WTC11 (cell line): ENCODE results near the gene RPL9. TPM values are rescaled to one million over a fixed set of nuclear protein-coding genes. Genes with fewer than 3 reads are reported as not detected.

Experiments
- ATAC-seq: fragments of 200-7000 bp; cut with Tn5 transposase; 2 replicates; pipeline ENCODE4 v1.10.0; 2021; ENCODE audit warnings: mild to moderate bottlenecking, moderate library complexity
- CTCF ChIA-PET: fragments of 300-600 bp; sonication (Branson Sonifier 250); formaldehyde crosslinking; loops from one replicate; lab custom pipeline; 2021; ENCODE audit warnings: antibody characterized with exemption; lab: Charles Lee
- POLR2A ChIA-PET: fragments of 350-600 bp; sonication (Branson Sonifier 250); formaldehyde crosslinking; loops from one replicate; lab custom pipeline; 2021; ENCODE audit warnings: antibody characterized with exemption; lab: Charles Lee
- DNase-seq: peaks from one replicate; pipeline ENCODE4 v3.0.0; 2021; ENCODE audit warnings: low spot score
- H3K27ac Mint-ChIP-seq: 2 replicates; pipeline ENCODE4 v1.8.0; 2021; ENCODE audit warnings: mixed read lengths
- H3K27me3 Mint-ChIP-seq: 2 replicates; pipeline ENCODE4 v1.8.0; 2021; ENCODE audit warnings: low read depth, mild to moderate bottlenecking, moderate library complexity, mixed read lengths
- H3K36me3 Mint-ChIP-seq: 2 replicates; pipeline ENCODE4 v1.8.0; 2021; ENCODE audit warnings: mixed read lengths
- H3K4me1 Mint-ChIP-seq: 2 replicates; pipeline ENCODE4 v1.8.0; 2022; ENCODE audit warnings: mixed read lengths
- H3K4me3 Mint-ChIP-seq: 2 replicates; pipeline ENCODE4 v1.8.0; 2021; ENCODE audit warnings: mild to moderate bottlenecking, moderate library complexity, mixed read lengths
- H3K9me3 Mint-ChIP-seq: 2 replicates; pipeline ENCODE4 v1.8.0; 2021; ENCODE audit warnings: mixed read lengths
- ESRRA ChIP-seq: sonication (generic); formaldehyde crosslinking; IDR thresholded peaks from 2 replicates; pipeline ENCODE4 v1.8.1; 2022; ENCODE audit warnings: mild to moderate bottlenecking, missing genetic modification reagents, borderline replicate concordance
- GABPB1 ChIP-seq: sonication (generic); formaldehyde crosslinking; IDR thresholded peaks from 2 replicates; pipeline ENCODE4 v1.8.1; 2023; ENCODE audit warnings: mild to moderate bottlenecking, missing genetic modification reagents
- KAT7 ChIP-seq: sonication (generic); formaldehyde crosslinking; IDR thresholded peaks from 2 replicates; pipeline ENCODE4 v1.8.1; 2023; ENCODE audit warnings: missing genetic modification reagents, mild to moderate bottlenecking, borderline replicate concordance
- NFATC4 ChIP-seq: fragments of 250-450 bp; sonication (Bioruptor Pico); IDR thresholded peaks from 2 replicates; pipeline ENCODE4 v1.9.0; 2021; ENCODE audit warnings: mild to moderate bottlenecking
- TEAD4 ChIP-seq: sonication (generic); formaldehyde crosslinking; IDR thresholded peaks from 2 replicates; pipeline ENCODE4 v1.8.0; 2022; ENCODE audit warnings: mild to moderate bottlenecking, missing genetic modification reagents
- ZNF671 ChIP-seq: fragments of 250-450 bp; sonication (Bioruptor Pico); IDR thresholded peaks from 2 replicates; pipeline ENCODE4 v1.8.0; 2021; ENCODE audit warnings: mild to moderate bottlenecking
- microRNA-seq: library from miRNA; unstranded; fragments of <30 nt; microRNA quantifications from one replicate; pipeline ENCODE4 v1.2.0, GENCODE V29; 2022; ENCODE audit warnings: borderline number of aligned reads
- total RNA-seq: library from RNA; stranded (reverse); gene quantifications from 3 replicates; pipeline ENCODE4 v1.2.3, GENCODE V29; 2021
- TF ChIP-seq, protein P1 (sequence below): sonication (generic); formaldehyde crosslinking; IDR thresholded peaks from 2 replicates; pipeline ENCODE4 v1.8.1; 2023; ENCODE audit warnings: mild to moderate bottlenecking, missing genetic modification reagents, borderline replicate concordance
- TF ChIP-seq, protein P2 (sequence below): sonication (generic); formaldehyde crosslinking; IDR thresholded peaks from 2 replicates; pipeline ENCODE4 v1.8.0; 2022; ENCODE audit warnings: mild to moderate bottlenecking, missing genetic modification reagents
- TF ChIP-seq, protein P3 (sequence below): fragments of 250-450 bp; sonication (Bioruptor Pico); IDR thresholded peaks from 2 replicates; pipeline ENCODE4 v1.9.0; 2021; ENCODE audit warnings: mild to moderate bottlenecking

Gene RPL9
- total RNA-seq, 1 experiment from 2014 or later, result 1,191 TPM

GRCh38 chr4:39407584-39407885 is 51.2 kb downstream of the RPL9 start:
- H3K4me1 Mint-ChIP-seq, result no peaks in the 10 kb centered on the region
- H3K27me3 Mint-ChIP-seq, result no peaks in the 10 kb centered on the region
- TF ChIP-seq, protein P1, sequence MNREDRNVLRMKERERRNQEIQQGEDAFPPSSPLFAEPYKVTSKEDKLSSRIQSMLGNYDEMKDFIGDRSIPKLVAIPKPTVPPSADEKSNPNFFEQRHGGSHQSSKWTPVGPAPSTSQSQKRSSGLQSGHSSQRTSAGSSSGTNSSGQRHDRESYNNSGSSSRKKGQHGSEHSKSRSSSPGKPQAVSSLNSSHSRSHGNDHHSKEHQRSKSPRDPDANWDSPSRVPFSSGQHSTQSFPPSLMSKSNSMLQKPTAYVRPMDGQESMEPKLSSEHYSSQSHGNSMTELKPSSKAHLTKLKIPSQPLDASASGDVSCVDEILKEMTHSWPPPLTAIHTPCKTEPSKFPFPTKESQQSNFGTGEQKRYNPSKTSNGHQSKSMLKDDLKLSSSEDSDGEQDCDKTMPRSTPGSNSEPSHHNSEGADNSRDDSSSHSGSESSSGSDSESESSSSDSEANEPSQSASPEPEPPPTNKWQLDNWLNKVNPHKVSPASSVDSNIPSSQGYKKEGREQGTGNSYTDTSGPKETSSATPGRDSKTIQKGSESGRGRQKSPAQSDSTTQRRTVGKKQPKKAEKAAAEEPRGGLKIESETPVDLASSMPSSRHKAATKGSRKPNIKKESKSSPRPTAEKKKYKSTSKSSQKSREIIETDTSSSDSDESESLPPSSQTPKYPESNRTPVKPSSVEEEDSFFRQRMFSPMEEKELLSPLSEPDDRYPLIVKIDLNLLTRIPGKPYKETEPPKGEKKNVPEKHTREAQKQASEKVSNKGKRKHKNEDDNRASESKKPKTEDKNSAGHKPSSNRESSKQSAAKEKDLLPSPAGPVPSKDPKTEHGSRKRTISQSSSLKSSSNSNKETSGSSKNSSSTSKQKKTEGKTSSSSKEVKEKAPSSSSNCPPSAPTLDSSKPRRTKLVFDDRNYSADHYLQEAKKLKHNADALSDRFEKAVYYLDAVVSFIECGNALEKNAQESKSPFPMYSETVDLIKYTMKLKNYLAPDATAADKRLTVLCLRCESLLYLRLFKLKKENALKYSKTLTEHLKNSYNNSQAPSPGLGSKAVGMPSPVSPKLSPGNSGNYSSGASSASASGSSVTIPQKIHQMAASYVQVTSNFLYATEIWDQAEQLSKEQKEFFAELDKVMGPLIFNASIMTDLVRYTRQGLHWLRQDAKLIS, result no peak
- TF ChIP-seq GABPB1 (CRISPR knock-in tag) (no peak), ESRRA (CRISPR knock-in tag) (no peak), KAT7 (CRISPR knock-in tag) (no peak), NFATC4 (CRISPR knock-in tag) (no peak), ZNF671 (CRISPR knock-in tag) (no peak)
- TF ChIP-seq, protein P2, sequence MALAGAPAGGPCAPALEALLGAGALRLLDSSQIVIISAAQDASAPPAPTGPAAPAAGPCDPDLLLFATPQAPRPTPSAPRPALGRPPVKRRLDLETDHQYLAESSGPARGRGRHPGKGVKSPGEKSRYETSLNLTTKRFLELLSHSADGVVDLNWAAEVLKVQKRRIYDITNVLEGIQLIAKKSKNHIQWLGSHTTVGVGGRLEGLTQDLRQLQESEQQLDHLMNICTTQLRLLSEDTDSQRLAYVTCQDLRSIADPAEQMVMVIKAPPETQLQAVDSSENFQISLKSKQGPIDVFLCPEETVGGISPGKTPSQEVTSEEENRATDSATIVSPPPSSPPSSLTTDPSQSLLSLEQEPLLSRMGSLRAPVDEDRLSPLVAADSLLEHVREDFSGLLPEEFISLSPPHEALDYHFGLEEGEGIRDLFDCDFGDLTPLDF (CRISPR knock-in tag), result no peak
- no peaks in the 10 kb centered on the region for H3K9me3 Mint-ChIP-seq
- POLR2A ChIA-PET, result no interaction called here
- ATAC-seq, result no peak
- H3K36me3 Mint-ChIP-seq, result no peaks in the 10 kb centered on the region
- DNase-seq, result no peak
- H3K4me3 Mint-ChIP-seq, result no peak overlapping the region
- H3K27ac Mint-ChIP-seq, result no peak overlapping the region
- CTCF ChIA-PET, result no interaction called here

DNA sequence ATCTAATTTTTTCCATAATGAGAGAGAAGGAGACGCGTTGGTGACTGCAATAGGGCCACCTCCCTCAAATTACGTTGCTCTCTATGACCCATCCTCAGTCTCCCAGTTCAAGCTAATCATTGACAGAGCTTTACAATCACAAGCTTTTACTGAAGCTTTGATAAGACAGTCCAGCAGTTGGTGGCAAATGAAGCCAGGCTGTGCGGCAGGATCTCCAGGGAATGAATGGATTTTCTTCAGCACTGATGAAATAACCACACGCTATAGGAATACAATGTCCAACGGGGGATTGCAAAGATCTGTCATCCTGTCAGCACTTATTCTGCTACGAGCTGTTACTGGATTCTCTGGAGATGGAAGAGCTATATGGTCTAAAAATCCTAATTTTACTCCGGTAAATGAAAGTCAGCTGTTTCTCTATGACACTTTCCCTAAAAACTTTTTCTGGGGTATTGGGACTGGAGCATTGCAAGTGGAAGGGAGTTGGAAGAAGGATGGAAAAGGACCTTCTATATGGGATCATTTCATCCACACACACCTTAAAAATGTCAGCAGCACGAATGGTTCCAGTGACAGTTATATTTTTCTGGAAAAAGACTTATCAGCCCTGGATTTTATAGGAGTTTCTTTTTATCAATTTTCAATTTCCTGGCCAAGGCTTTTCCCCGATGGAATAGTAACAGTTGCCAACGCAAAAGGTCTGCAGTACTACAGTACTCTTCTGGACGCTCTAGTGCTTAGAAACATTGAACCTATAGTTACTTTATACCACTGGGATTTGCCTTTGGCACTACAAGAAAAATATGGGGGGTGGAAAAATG is 51.7 kb downstream of the RPL9 start, which contains the start of gene KLB:
KLB (plus strand) TSS at position 168 of the 821 bp plus-strand sequence; CDS start at position 188, 20 bp downstream.
- no peak for ATAC-seq
- Mint-ChIP-seq H3K27ac (no peak within 1 kb of the TSS), H3K4me3 (no peak within 1 kb of the TSS), H3K36me3 (no peaks in the 10 kb centered on the region), H3K9me3 (no peaks in the 10 kb centered on the region), H3K27me3 (no peaks in the 10 kb centered on the region), H3K4me1 (no peaks in the 10 kb centered on the region)
- CTCF ChIA-PET, result no interaction called here
- TF ChIP-seq GABPB1 (CRISPR knock-in tag), result peak; percentile 88
- no peak for TF ChIP-seq TEAD4 (CRISPR knock-in tag)
- TF ChIP-seq, protein P3, sequence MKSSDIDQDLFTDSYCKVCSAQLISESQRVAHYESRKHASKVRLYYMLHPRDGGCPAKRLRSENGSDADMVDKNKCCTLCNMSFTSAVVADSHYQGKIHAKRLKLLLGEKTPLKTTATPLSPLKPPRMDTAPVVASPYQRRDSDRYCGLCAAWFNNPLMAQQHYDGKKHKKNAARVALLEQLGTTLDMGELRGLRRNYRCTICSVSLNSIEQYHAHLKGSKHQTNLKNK (CRISPR knock-in tag), result no peak
- POLR2A ChIA-PET, result no interaction called here
- no peak for DNase-seq

Small RNA genes within 50 kb of the gene (microRNA-seq; reads per million reads assigned to microRNA genes)
- not detected for gene MIR5591

Other genes with a start within 250 kb of the RPL9 start
- 56.7 to 64.3 TPM (median 59.4 TPM) in 3 replicates for gene RFC1, start 92.6 kb downstream of the RPL9 start, total RNA-seq
- gene KLB, start 52.0 kb downstream of the RPL9 start, total RNA-seq, result 0.09 to 0.14 TPM in 2 of 3 replicates, not detected in the other
- gene LIAS, start 134 bp upstream of the RPL9 start, total RNA-seq, result 23.1 to 23.5 TPM (median 23.1 TPM) in 3 replicates
- 80.2 to 97.5 TPM (median 89.0 TPM) in 3 replicates for gene UGDH, start 68.5 kb upstream of the RPL9 start, total RNA-seq
- 32.3 to 40.1 TPM (median 38.5 TPM) in 3 replicates for gene SMIM14, start 179.9 kb upstream of the RPL9 start, total RNA-seq
- gene UBE2K, start 239.2 kb upstream of the RPL9 start, total RNA-seq, result 131 to 138 TPM (median 135 TPM) in 3 replicates